A549 treated with Mapracorat at 1 μM for 4 hours (cell line): Measurements from ENCODE around the gene GPX3. TPM values are rescaled to one million over a fixed set of nuclear protein-coding genes. Genes with fewer than 3 reads are reported as not detected.

ENCODE experiments used
- total RNA-seq: library from RNA; stranded (reverse); fragments of 200-300 nt; extraction: Qiagen RNA extraction; gene quantifications from 5 replicates; pipeline ENCODE4 v1.2.3, GENCODE V29; 2022

The GPX3 gene
- total RNA-seq, result 14.9 to 20.3 TPM (median 17.4 TPM) in 5 replicates

GRCh38 chr5:151020304-151021110 lies at the start of gene GPX3:
Gene GPX3 (plus strand): TSS chr5:151020591. CDS start chr5:151020655, 64 bp downstream.

Other genes with a start within 250 kb of the GPX3 start
- gene SMIM3, start 241.8 kb upstream of the GPX3 start, total RNA-seq, result 9.9 to 13.7 TPM (median 12.7 TPM) in 5 replicates
- 0.15 to 0.36 TPM (median 0.25 TPM) in 4 of 5 replicates, not detected in the other for gene IRGM, start 174.1 kb upstream of the GPX3 start, total RNA-seq
- gene ZNF300, start 115.6 kb upstream of the GPX3 start, total RNA-seq, result 2.3 to 2.8 TPM (median 2.3 TPM) in 5 replicates
- gene TNIP1, start 60.4 kb downstream of the GPX3 start, total RNA-seq, result 131 to 144 TPM (median 138 TPM) in 5 replicates
- 39.7 to 45.8 TPM (median 43.1 TPM) in 5 replicates for gene ANXA6, start 137.2 kb downstream of the GPX3 start, total RNA-seq
- gene CCDC69, start 203.5 kb downstream of the GPX3 start, total RNA-seq, result 1.1 to 2.3 TPM (median 1.4 TPM) in 5 replicates
- 16.1 to 18.1 TPM (median 17.1 TPM) in 5 replicates for gene GM2A, start 232.6 kb downstream of the GPX3 start, total RNA-seq